ENCODE data around the gene CDS1. TPM values are rescaled to one million over a fixed set of nuclear protein-coding genes. Genes with fewer than 3 reads are reported as not detected.
"Not testable (repeated sequence)": the region's sequence is repeated elsewhere in the genome, so short reads cannot be mapped to it uniquely, and the experiment has no call there.

Gene CDS1
- polyA plus RNA-seq, 10 donors: 0.13 to 1.9 (median 0.30) TPM

GRCh38 chr4:84606645-84607044 is 23.7 kb downstream of the CDS1 start:
- DNase-seq: no peak

GRCh38 chr4:84611531-84611930 is 28.6 kb downstream of the CDS1 start:
- DNase-seq: no peak

GRCh38 chr4:84614891-84615290 is 32.0 kb downstream of the CDS1 start:
- no peak for DNase-seq

GRCh38 chr4:84615355-84615754 is 32.4 kb downstream of the CDS1 start:
- no peak for DNase-seq

- no peak for DNase-seq
Observed at GRCh38 chr4:84622959-84623358, 40.0 kb downstream of the CDS1 start.

- no peak for DNase-seq
Observed at GRCh38 chr4:84623661-84624060, 40.7 kb downstream of the CDS1 start.

GRCh38 chr4:84626673-84627072 is 43.7 kb downstream of the CDS1 start:
- DNase-seq: no peak

GRCh38 chr4:84631573-84631972 is 48.6 kb downstream of the CDS1 start:
- DNase-seq: no peak

- DNase-seq: peak in 1 of 3 donors; percentile 7
Observed at GRCh38 chr4:84632092-84632491, 49.2 kb downstream of the CDS1 start.

GRCh38 chr4:84634961-84635360 is 52.0 kb downstream of the CDS1 start:
- no peak for DNase-seq

- DNase-seq: no peak
Observed at GRCh38 chr4:84638092-84638491, 55.2 kb downstream of the CDS1 start.

- no peak for DNase-seq
Observed at GRCh38 chr4:84639145-84639544, 56.2 kb downstream of the CDS1 start.

- DNase-seq: no peak
Observed at GRCh38 chr4:84644087-84644486, 61.2 kb downstream of the CDS1 start.

GRCh38 chr4:84647312-84647884 is 64.5 kb downstream of the CDS1 start:
- peak in 2 of 3 donors; percentile 2 to 6 for DNase-seq

- no peak for DNase-seq
Observed at GRCh38 chr4:84648178-84648577, 65.3 kb downstream of the CDS1 start.

- no peak for DNase-seq
Observed at GRCh38 chr4:84648863-84649647, 66.1 kb downstream of the CDS1 start.

GRCh38 chr4:84651499-84651898 is 68.6 kb downstream of the CDS1 start:
- DNase-seq: no peak

- DNase-seq: no peak
Observed at GRCh38 chr4:84652478-84652877, 69.6 kb downstream of the CDS1 start.

GRCh38 chr4:84660606-84661005 is 77.7 kb downstream of the CDS1 start:
- DNase-seq: no peak

- DNase-seq: no peak
Observed at GRCh38 chr4:84661191-84661939, 78.4 kb downstream of the CDS1 start.

- DNase-seq: not testable (repeated sequence)
Observed at GRCh38 chr4:84664767-84665166, 81.8 kb downstream of the CDS1 start.

- DNase-seq: no peak
Observed at GRCh38 chr4:84666439-84666838, 83.5 kb downstream of the CDS1 start.

GRCh38 chr4:84669201-84669600 is 86.3 kb downstream of the CDS1 start:
- DNase-seq: no peak
